Measurements from ENCODE around the gene RPL36. TPM values are rescaled to one million over a fixed set of nuclear protein-coding genes. Genes with fewer than 3 reads are reported as not detected.

RPL36 gene
- total RNA-seq, 6 experiments from 2014 or later = 232 to 283 (median 251) TPM

GRCh38 chr19:5644037-5644436, 46.1 kb upstream of the RPL36 start:
- H3K9me3 ChIP-seq = no peaks in the 10 kb centered on the region
- ATAC-seq = no peak
- peaks cover 0 to 52% (median 14%) of the 10 kb centered on the region in 4 donors for H3K36me3 ChIP-seq
- TF ChIP-seq CTCF (IDR thresholded peaks at IDR 0.05) (no peak), POLR2A (IDR thresholded peaks at IDR 0.05) (no peak)
- no peak overlapping the region for H3K27ac ChIP-seq
- intact Hi-C loops (cut with DNase I) = no loop called here
- H3K4me1 ChIP-seq = peaks cover 0 to 51% (median 16%) of the 10 kb centered on the region in 4 donors
- no peak for DNase-seq
- no peaks in the 10 kb centered on the region for H3K27me3 ChIP-seq
- H3K4me3 ChIP-seq = no peak overlapping the region
- WGBS (ENCODE audit: insufficient coverage, low coverage, low lambda C conversion rate, missing lambda C conversion rate) = 75% methylated on average over 1 of the region's 2 CpGs

- DNase-seq = no peak
- no peaks in the 10 kb centered on the region for H3K9me3 ChIP-seq
- no peak overlapping the region for H3K4me3 ChIP-seq
- H3K27me3 ChIP-seq = no peaks in the 10 kb centered on the region
- intact Hi-C loops (cut with DNase I) = no loop called here
- WGBS (ENCODE audit: insufficient coverage, low coverage, low lambda C conversion rate, missing lambda C conversion rate) = 88% methylated on average over 5 of the region's 5 CpGs
- no peak overlapping the region for H3K27ac ChIP-seq
- ATAC-seq = no peak
- peaks cover 8 to 60% (median 21%) of the 10 kb centered on the region in 4 donors for H3K36me3 ChIP-seq
- peaks cover 0 to 46% (median 16%) of the 10 kb centered on the region in 4 donors for H3K4me1 ChIP-seq
- no peak for TF ChIP-seq POLR2A (IDR thresholded peaks at IDR 0.05)
Observed at GRCh38 chr19:5645409-5645808, 44.7 kb upstream of the RPL36 start.

DNA sequence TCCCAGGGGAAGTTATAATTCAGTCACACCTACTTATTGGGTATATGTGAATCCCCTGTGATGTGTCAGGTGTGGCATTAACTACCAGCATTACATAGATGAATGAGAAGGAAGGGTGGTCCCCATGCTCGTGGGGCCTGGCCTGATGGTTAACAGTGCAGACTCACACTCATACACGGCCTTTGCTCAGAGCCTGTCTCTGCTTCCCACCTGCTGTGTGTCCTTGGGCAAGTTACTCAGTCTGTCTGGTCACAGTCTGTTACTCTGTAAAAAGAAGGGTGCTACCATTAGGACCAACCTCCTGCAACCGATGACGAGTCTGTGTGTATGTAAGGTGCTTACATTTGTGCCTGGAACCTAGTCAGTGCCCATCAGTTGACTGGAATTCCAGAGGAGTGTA, 43.4 kb upstream of the RPL36 start:
- Histone ChIP-seq H3K27me3 (no peaks in the 10 kb centered on the region), H3K9me3 (no peaks in the 10 kb centered on the region), H3K4me1 (peaks cover 0 to 35% (median 12%) of the 10 kb centered on the region in 4 donors), H3K27ac (no peak overlapping the region), H3K36me3 (peaks cover 11 to 73% (median 28%) of the 10 kb centered on the region in 4 donors), H3K4me3 (no peak overlapping the region)
- intact Hi-C loops (cut with DNase I) = no loop called here
- ATAC-seq = no peak
- no peak for DNase-seq
- WGBS (ENCODE audit: insufficient coverage, low coverage, low lambda C conversion rate, missing lambda C conversion rate) = 100% methylated on average over 2 of the region's 4 CpGs
- TF ChIP-seq CTCF (IDR thresholded peaks at IDR 0.05) (no peak), POLR2A (IDR thresholded peaks at IDR 0.05) (no peak)

DNA sequence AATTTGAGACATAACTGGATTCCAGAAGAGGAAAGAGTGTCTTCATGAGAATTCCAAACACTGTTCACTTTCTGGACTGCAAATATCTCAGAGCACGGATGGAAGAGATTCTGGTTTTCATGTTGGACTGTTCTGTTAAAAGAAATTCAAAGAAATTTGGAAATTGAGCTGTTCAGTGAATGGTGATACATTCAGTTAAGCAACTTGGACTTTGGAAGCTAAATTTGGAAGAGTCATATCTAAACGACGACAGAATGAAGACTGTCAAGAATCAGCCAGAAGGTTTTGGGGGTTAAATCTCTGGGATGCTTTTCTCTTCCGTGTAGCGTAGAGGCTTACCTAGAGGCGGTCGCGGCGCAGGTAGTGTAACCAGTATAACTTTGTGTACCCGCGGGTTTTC, 41.6 kb upstream of the RPL36 start:
- intact Hi-C loops (cut with DNase I) = no loop called here
- WGBS (ENCODE audit: insufficient coverage, low coverage, low lambda C conversion rate, missing lambda C conversion rate) = 39% methylated on average over 4 of the region's 11 CpGs

DNA sequence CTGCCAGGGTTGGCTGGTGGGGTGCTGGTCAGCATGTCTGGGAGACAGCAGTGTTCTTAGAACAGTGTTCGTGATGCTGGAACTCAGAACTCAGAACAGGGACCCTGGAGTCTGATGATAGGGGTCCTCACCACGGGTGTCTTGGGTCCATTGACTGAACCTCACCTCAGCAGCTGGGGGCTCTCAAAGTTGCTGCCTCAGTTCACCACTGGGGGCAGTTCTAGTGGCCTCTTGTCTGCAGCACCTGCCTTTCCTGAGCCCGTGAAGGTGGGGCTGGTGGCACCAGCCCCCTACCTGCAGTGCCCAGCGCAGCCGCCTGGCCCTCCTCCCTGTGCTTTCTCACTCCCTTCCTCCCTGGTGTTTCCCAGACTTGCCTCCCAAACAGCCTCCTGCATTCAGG, 38.7 kb upstream of the RPL36 start:
- H3K36me3 ChIP-seq = peaks cover 11 to 83% (median 47%) of the 10 kb centered on the region in 4 donors
- intact Hi-C loops (cut with DNase I) = no loop called here
- TF ChIP-seq CTCF (IDR thresholded peaks at IDR 0.05) (no peak), POLR2A (IDR thresholded peaks at IDR 0.05) (no peak)
- DNase-seq (no peak), ATAC-seq (no peak)
- no peak overlapping the region for H3K27ac ChIP-seq
- no peaks in the 10 kb centered on the region for H3K9me3 ChIP-seq
- no CpG with 5 or more reads among the region's 5 CpGs for WGBS (ENCODE audit: insufficient coverage, low coverage, low lambda C conversion rate, missing lambda C conversion rate)
- H3K27me3 ChIP-seq = no peaks in the 10 kb centered on the region
- no peak overlapping the region for H3K4me3 ChIP-seq
- peaks cover 0 to 18% (median 6%) of the 10 kb centered on the region in 4 donors for H3K4me1 ChIP-seq

More for the DNA sequence above, 41.6 kb upstream of the RPL36 start:
- Histone ChIP-seq H3K36me3 (peaks cover 11 to 83% (median 35%) of the 10 kb centered on the region in 4 donors), H3K27ac (peak overlapping the region in 1 of 3 donors; percentile 52), H3K27me3 (no peaks in the 10 kb centered on the region), H3K9me3 (no peaks in the 10 kb centered on the region), H3K4me3 (no peak overlapping the region), H3K4me1 (peaks cover 0 to 19% (median 6%) of the 10 kb centered on the region in 4 donors)
- no peak for DNase-seq
- TF ChIP-seq POLR2A (IDR thresholded peaks at IDR 0.05) (no peak), CTCF (IDR thresholded peaks at IDR 0.05) (no peak)
- ATAC-seq = peak; percentile 46 to 80 (median 70)

Measured in right lobe of liver (tissue), 6 donors.